ENCODE data around the gene VRK2. TPM values are rescaled to one million over a fixed set of nuclear protein-coding genes. Genes with fewer than 3 reads are reported as not detected.

The VRK2 gene
- total and polyA plus RNA-seq, 2 experiments from 2014 or later, result 19.0 to 22.5 TPM

DNA sequence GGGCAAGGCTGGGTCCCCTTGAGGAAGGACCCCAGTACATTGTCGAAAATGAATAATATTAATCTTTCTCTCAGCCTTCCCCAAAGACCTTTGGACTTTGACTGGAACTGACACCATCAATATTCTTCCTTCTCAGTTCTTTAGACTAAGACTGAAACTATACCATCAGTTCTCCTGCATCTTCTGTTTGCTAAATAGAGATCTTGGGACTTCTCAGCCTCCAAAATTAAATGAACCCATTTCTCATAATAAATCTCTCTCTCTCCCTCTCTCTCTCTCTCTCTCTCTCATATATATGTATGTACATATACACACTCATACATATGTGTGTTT is 39.7 kb upstream of the VRK2 start:
- Histone ChIP-seq H3K79me2 (replicated peaks; ENCODE audit: insufficient read depth) (no peaks in the 10 kb centered on the region), H3K4me2 (no peak overlapping the region), H4K20me1 (replicated peaks; ENCODE audit: insufficient read depth) (no peaks in the 10 kb centered on the region), H3K27ac (ENCODE audit: low read depth) (no peak overlapping the region), H3K27me3 (ENCODE audit: insufficient read depth) (no peaks in the 10 kb centered on the region), H3F3A (replicated peaks; ENCODE audit: low read depth) (no peaks in the 10 kb centered on the region), H3K36me3 (ENCODE audit: insufficient read depth) (no peaks in the 10 kb centered on the region), H2AFZ (no peak overlapping the region), H3K9me2 (ENCODE audit: insufficient read depth) (no peaks in the 10 kb centered on the region), H3K4me1 (ENCODE audit: insufficient read depth) (no peaks in the 10 kb centered on the region), H3K4me3 (no peak overlapping the region)
- Mint-ChIP-seq H3K27ac (no peak overlapping the region), H3K27me3 (ENCODE audit: insufficient read depth, low read depth, poor library complexity) (peaks cover 2% of the 10 kb centered on the region), H3K4me3 (no peak overlapping the region), H3K36me3 (ENCODE audit: low read depth) (no peaks in the 10 kb centered on the region), H3K9me3 (no peaks in the 10 kb centered on the region), H3K4me1 (no peaks in the 10 kb centered on the region)
- ATAC-seq (no peak), DNase-seq (ENCODE audit: low spot score) (no peak)
- TF ChIP-seq CREB1 (CRISPR knock-in tag; IDR thresholded peaks at IDR 0.05; ENCODE audit: low read depth) (no peak), POLR2AphosphoS5 (IDR thresholded peaks at IDR 0.05; ENCODE audit: low read depth) (no peak), STAT1 (IDR thresholded peaks at IDR 0.05; ENCODE audit: unreplicated experiment) (no peak), ZNF331 (CRISPR knock-in tag; IDR thresholded peaks at IDR 0.05; ENCODE audit: low read depth) (no peak), EZH2 (IDR thresholded peaks at IDR 0.05; ENCODE audit: low read depth, unreplicated experiment) (no peak), EZH2phosphoT487 (IDR thresholded peaks at IDR 0.05; ENCODE audit: unreplicated experiment) (no peak), ZNF114 (CRISPR knock-in tag; IDR thresholded peaks at IDR 0.05) (no peak)
- TF ChIP-seq, protein P1, sequence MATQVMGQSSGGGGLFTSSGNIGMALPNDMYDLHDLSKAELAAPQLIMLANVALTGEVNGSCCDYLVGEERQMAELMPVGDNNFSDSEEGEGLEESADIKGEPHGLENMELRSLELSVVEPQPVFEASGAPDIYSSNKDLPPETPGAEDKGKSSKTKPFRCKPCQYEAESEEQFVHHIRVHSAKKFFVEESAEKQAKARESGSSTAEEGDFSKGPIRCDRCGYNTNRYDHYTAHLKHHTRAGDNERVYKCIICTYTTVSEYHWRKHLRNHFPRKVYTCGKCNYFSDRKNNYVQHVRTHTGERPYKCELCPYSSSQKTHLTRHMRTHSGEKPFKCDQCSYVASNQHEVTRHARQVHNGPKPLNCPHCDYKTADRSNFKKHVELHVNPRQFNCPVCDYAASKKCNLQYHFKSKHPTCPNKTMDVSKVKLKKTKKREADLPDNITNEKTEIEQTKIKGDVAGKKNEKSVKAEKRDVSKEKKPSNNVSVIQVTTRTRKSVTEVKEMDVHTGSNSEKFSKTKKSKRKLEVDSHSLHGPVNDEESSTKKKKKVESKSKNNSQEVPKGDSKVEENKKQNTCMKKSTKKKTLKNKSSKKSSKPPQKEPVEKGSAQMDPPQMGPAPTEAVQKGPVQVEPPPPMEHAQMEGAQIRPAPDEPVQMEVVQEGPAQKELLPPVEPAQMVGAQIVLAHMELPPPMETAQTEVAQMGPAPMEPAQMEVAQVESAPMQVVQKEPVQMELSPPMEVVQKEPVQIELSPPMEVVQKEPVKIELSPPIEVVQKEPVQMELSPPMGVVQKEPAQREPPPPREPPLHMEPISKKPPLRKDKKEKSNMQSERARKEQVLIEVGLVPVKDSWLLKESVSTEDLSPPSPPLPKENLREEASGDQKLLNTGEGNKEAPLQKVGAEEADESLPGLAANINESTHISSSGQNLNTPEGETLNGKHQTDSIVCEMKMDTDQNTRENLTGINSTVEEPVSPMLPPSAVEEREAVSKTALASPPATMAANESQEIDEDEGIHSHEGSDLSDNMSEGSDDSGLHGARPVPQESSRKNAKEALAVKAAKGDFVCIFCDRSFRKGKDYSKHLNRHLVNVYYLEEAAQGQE (IDR thresholded peaks at IDR 0.05; ENCODE audit: unreplicated experiment), result no peak
- TF ChIP-seq, protein P2, sequence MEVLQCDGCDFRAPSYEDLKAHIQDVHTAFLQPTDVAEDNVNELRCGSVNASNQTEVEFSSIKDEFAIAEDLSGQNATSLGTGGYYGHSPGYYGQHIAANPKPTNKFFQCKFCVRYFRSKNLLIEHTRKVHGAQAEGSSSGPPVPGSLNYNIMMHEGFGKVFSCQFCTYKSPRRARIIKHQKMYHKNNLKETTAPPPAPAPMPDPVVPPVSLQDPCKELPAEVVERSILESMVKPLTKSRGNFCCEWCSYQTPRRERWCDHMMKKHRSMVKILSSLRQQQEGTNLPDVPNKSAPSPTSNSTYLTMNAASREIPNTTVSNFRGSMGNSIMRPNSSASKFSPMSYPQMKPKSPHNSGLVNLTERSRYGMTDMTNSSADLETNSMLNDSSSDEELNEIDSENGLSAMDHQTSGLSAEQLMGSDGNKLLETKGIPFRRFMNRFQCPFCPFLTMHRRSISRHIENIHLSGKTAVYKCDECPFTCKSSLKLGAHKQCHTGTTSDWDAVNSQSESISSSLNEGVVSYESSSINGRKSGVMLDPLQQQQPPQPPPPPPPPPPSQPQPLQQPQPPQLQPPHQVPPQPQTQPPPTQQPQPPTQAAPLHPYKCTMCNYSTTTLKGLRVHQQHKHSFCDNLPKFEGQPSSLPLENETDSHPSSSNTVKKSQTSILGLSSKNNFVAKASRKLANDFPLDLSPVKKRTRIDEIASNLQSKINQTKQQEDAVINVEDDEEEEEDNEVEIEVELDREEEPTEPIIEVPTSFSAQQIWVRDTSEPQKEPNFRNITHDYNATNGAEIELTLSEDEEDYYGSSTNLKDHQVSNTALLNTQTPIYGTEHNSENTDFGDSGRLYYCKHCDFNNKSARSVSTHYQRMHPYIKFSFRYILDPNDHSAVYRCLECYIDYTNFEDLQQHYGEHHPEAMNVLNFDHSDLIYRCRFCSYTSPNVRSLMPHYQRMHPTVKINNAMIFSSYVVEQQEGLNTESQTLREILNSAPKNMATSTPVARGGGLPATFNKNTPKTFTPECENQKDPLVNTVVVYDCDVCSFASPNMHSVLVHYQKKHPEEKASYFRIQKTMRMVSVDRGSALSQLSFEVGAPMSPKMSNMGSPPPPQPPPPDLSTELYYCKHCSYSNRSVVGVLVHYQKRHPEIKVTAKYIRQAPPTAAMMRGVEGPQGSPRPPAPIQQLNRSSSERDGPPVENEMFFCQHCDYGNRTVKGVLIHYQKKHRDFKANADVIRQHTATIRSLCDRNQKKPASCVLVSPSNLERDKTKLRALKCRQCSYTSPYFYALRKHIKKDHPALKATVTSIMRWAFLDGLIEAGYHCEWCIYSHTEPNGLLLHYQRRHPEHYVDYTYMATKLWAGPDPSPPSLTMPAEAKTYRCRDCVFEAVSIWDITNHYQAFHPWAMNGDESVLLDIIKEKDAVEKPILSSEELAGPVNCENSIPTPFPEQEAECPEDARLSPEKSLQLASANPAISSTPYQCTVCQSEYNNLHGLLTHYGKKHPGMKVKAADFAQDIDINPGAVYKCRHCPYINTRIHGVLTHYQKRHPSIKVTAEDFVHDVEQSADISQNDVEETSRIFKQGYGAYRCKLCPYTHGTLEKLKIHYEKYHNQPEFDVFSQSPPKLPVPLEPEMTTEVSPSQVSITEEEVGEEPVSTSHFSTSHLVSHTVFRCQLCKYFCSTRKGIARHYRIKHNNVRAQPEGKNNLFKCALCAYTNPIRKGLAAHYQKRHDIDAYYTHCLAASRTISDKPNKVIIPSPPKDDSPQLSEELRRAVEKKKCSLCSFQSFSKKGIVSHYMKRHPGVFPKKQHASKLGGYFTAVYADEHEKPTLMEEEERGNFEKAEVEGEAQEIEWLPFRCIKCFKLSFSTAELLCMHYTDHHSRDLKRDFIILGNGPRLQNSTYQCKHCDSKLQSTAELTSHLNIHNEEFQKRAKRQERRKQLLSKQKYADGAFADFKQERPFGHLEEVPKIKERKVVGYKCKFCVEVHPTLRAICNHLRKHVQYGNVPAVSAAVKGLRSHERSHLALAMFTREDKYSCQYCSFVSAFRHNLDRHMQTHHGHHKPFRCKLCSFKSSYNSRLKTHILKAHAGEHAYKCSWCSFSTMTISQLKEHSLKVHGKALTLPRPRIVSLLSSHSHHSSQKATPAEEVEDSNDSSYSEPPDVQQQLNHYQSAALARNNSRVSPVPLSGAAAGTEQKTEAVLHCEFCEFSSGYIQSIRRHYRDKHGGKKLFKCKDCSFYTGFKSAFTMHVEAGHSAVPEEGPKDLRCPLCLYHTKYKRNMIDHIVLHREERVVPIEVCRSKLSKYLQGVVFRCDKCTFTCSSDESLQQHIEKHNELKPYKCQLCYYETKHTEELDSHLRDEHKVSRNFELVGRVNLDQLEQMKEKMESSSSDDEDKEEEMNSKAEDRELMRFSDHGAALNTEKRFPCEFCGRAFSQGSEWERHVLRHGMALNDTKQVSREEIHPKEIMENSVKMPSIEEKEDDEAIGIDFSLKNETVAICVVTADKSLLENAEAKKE (CRISPR knock-in tag; IDR thresholded peaks at IDR 0.05), result no peak
- TF ChIP-seq, protein P3, sequence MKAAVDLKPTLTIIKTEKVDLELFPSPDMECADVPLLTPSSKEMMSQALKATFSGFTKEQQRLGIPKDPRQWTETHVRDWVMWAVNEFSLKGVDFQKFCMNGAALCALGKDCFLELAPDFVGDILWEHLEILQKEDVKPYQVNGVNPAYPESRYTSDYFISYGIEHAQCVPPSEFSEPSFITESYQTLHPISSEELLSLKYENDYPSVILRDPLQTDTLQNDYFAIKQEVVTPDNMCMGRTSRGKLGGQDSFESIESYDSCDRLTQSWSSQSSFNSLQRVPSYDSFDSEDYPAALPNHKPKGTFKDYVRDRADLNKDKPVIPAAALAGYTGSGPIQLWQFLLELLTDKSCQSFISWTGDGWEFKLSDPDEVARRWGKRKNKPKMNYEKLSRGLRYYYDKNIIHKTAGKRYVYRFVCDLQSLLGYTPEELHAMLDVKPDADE (IDR thresholded peaks at IDR 0.05), result no peak
- TF ChIP-seq, protein P4, sequence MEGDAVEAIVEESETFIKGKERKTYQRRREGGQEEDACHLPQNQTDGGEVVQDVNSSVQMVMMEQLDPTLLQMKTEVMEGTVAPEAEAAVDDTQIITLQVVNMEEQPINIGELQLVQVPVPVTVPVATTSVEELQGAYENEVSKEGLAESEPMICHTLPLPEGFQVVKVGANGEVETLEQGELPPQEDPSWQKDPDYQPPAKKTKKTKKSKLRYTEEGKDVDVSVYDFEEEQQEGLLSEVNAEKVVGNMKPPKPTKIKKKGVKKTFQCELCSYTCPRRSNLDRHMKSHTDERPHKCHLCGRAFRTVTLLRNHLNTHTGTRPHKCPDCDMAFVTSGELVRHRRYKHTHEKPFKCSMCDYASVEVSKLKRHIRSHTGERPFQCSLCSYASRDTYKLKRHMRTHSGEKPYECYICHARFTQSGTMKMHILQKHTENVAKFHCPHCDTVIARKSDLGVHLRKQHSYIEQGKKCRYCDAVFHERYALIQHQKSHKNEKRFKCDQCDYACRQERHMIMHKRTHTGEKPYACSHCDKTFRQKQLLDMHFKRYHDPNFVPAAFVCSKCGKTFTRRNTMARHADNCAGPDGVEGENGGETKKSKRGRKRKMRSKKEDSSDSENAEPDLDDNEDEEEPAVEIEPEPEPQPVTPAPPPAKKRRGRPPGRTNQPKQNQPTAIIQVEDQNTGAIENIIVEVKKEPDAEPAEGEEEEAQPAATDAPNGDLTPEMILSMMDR (conservative IDR thresholded peaks at IDR 0.05; ENCODE audit: low read depth in 2 of 2), result no peak

Data from GM23338 (cell line).